Measurements from ENCODE around the gene AK2. TPM values are rescaled to one million over a fixed set of nuclear protein-coding genes. Genes with fewer than 3 reads are reported as not detected.

The AK2 gene
- total and polyA plus RNA-seq, 2 donors (not counting 1 experiment from before 2014, with no cell fraction given), result 66.8 to 109 TPM

- H3K4me1 ChIP-seq (ENCODE audit: control insufficient read depth in 2 of 2, insufficient read depth in 2 of 2, low read length in 2 of 2), result peaks cover 56 to 58% of the 10 kb centered on the region in 2 donors
- H3K4me2 ChIP-seq (replicated peaks; ENCODE audit: low read depth, low read length, poor library complexity, severe bottlenecking), result no peak overlapping the region
- H3K79me2 ChIP-seq (ENCODE audit: control insufficient read depth, insufficient read depth, low read length), result no peaks in the 10 kb centered on the region
- H3K9ac ChIP-seq (ENCODE audit: low read length), result no peak overlapping the region
- intact Hi-C loops (cut with micrococcal nuclease), result no loop called here
- no peak for ATAC-seq (ENCODE audit: low read depth)
- Mint-ChIP-seq H3K27ac (peak overlapping the region; percentile 61), H3K4me3 (no peak overlapping the region), H3K4me1 (peaks cover 51% of the 10 kb centered on the region), H3K9me3 (ENCODE audit: insufficient read depth) (no peaks in the 10 kb centered on the region), H3K27me3 (no peaks in the 10 kb centered on the region)
- DNase-seq, result no peak
- no peaks in the 10 kb centered on the region for H3K27me3 ChIP-seq (replicated peaks in 1 of 4; ENCODE audit: control extremely low read depth in 1 of 4, control insufficient read depth in 3 of 4, insufficient read depth in 4 of 4, low read length in 3 of 4)
- H2AFZ ChIP-seq (ENCODE audit: insufficient read depth, low read depth, low read length, poor library complexity, severe bottlenecking), result no peak overlapping the region
- H3K4me3 ChIP-seq (ENCODE audit: control extremely low read depth in 1 of 5, extremely low read depth in 1 of 5, insufficient read depth in 1 of 5, low read depth in 2 of 5, low read length in 4 of 5), result no peak overlapping the region
- no peaks in the 10 kb centered on the region for H3K9me3 ChIP-seq (ENCODE audit: control extremely low read depth in 1 of 3, control insufficient read depth in 2 of 3, insufficient read depth in 1 of 3, low read length in 2 of 3)
- TF ChIP-seq CTCF (IDR thresholded peaks at IDR 0.05) (no peak), EZH2 (IDR thresholded peaks at IDR 0.05; ENCODE audit: borderline replicate concordance, insufficient read depth, low read depth, low read length, poor library complexity, severe bottlenecking) (no peak)
- ChIA-PET POLR2A (no interaction called here), CTCF (interaction anchor here (1.4 kb wide), 1 partner anchor 28 kb away, joined by 3 read pairs; no protein-coding TSS in a partner anchor)
- no peaks in the 10 kb centered on the region for H3K36me3 ChIP-seq (replicated peaks in 1 of 2; ENCODE audit: control extremely low read depth in 1 of 2, control insufficient read depth in 1 of 2, extremely low read depth in 1 of 2, insufficient read depth in 2 of 2, low read length in 1 of 2)
- H4K20me1 ChIP-seq (ENCODE audit: control insufficient read depth, insufficient read depth, low read length, poor library complexity, severe bottlenecking), result no peaks in the 10 kb centered on the region
- H3K27ac ChIP-seq (ENCODE audit: low read length in 2 of 2), result peak overlapping the region in 1 of 2 donors; percentile 40
These were observed 48.0 kb downstream of the AK2 start for GRCh38 chr1:32988665-32989064.

- ATAC-seq (ENCODE audit: low read depth), result no peak
These were observed 51.5 kb downstream of the AK2 start for GRCh38 chr1:32985226-32985625.

More at GRCh38 chr1:32985226-32985625, 51.5 kb downstream of the AK2 start:
- peaks cover 0 to 3% (median 0%) of the 10 kb centered on the region in 3 donors for H3K9me3 ChIP-seq (ENCODE audit: control extremely low read depth in 1 of 3, control insufficient read depth in 2 of 3, insufficient read depth in 1 of 3, low read length in 2 of 3)
- no peak overlapping the region for H3K27ac Mint-ChIP-seq
- intact Hi-C loops (cut with micrococcal nuclease), result no loop called here
- no peaks in the 10 kb centered on the region for H3K36me3 ChIP-seq (replicated peaks in 1 of 2; ENCODE audit: control extremely low read depth in 1 of 2, control insufficient read depth in 1 of 2, extremely low read depth in 1 of 2, insufficient read depth in 2 of 2, low read length in 1 of 2)
- no peaks in the 10 kb centered on the region for H3K79me2 ChIP-seq (ENCODE audit: control insufficient read depth, insufficient read depth, low read length)
- H3K4me3 ChIP-seq (ENCODE audit: control extremely low read depth in 1 of 5, extremely low read depth in 1 of 5, insufficient read depth in 1 of 5, low read depth in 2 of 5, low read length in 4 of 5), result no peak overlapping the region
- H3K4me3 Mint-ChIP-seq, result no peak overlapping the region
- POLR2A ChIA-PET, result interaction anchor here (0.7 kb wide), 2 partner anchors 16 to 24 kb away, joined by 3 read pairs; no protein-coding TSS in a partner anchor
- DNase-seq, result no peak
- peaks cover 43 to 50% of the 10 kb centered on the region in 2 donors for H3K4me1 ChIP-seq (ENCODE audit: control insufficient read depth in 2 of 2, insufficient read depth in 2 of 2, low read length in 2 of 2)
- H3K9me3 Mint-ChIP-seq (ENCODE audit: insufficient read depth), result no peaks in the 10 kb centered on the region
- no peak overlapping the region for H3K9ac ChIP-seq (ENCODE audit: low read length)
- H3K27me3 Mint-ChIP-seq, result no peaks in the 10 kb centered on the region
- 100% methylated on average over 1 of the region's 1 CpG for WGBS (ENCODE audit: insufficient coverage)
- no peaks in the 10 kb centered on the region for H3K27me3 ChIP-seq (replicated peaks in 1 of 4; ENCODE audit: control extremely low read depth in 1 of 4, control insufficient read depth in 3 of 4, insufficient read depth in 4 of 4, low read length in 3 of 4)
- TF ChIP-seq CTCF (IDR thresholded peaks at IDR 0.05), result no peak
- TF ChIP-seq EZH2 (IDR thresholded peaks at IDR 0.05; ENCODE audit: borderline replicate concordance, insufficient read depth, low read depth, low read length, poor library complexity, severe bottlenecking), result no peak
- H3K4me1 Mint-ChIP-seq, result peaks cover 48% of the 10 kb centered on the region
- no peaks in the 10 kb centered on the region for H4K20me1 ChIP-seq (ENCODE audit: control insufficient read depth, insufficient read depth, low read length, poor library complexity, severe bottlenecking)
- H3K27ac ChIP-seq (ENCODE audit: low read length in 2 of 2), result no peak overlapping the region
- no peak overlapping the region for H3K4me2 ChIP-seq (replicated peaks; ENCODE audit: low read depth, low read length, poor library complexity, severe bottlenecking)
- H2AFZ ChIP-seq (ENCODE audit: insufficient read depth, low read depth, low read length, poor library complexity, severe bottlenecking), result no peak overlapping the region
- CTCF ChIA-PET, result interaction anchor here (1.4 to 1.5 kb wide), 3 partner anchors 8 to 22 kb away, joined by 3 to 4 read pairs (median 3); no protein-coding TSS in a partner anchor
